Activated CD8-positive, alpha-beta T cell treated with anti-CD3 and anti-CD28 coated beads for 36 hours (primary cell): ENCODE measurements around the gene RALGAPA1. TPM values are rescaled to one million over a fixed set of nuclear protein-coding genes. Genes with fewer than 3 reads are reported as not detected.
A peak's percentile ranks its signal among the peaks of the same experiment; 100 is the strongest.

Source experiments
- ATAC-seq: fragments of 200-7000 bp; cut with Tn5 transposase; one replicate; pipeline ENCODE4 v1.10.0; 2021; ENCODE audit warnings: mild to moderate bottlenecking, moderate library complexity
- CTCF ChIA-PET: fragments of 350-600 bp; sonication (Branson Sonifier 250); formaldehyde crosslinking; loops from one replicate; lab custom pipeline; 2021; ENCODE audit warnings: antibody characterized with exemption; lab: Charles Lee
- POLR2A ChIA-PET: fragments of 350-600 bp; sonication (Branson Sonifier 250); formaldehyde crosslinking; loops from one replicate; lab custom pipeline; 2021; ENCODE audit warnings: antibody characterized with exemption; lab: Charles Lee
- DNase-seq: peaks from one replicate; pipeline ENCODE4 v3.0.0-alpha.2; 2020
- H3K27ac Mint-ChIP-seq: one replicate; pipeline ENCODE4 v1.8.0; 2021; ENCODE audit warnings: mild to moderate bottlenecking, mixed read lengths
- H3K27me3 Mint-ChIP-seq: one replicate; pipeline ENCODE4 v1.8.0; 2021; ENCODE audit warnings: mixed read lengths
- H3K36me3 Mint-ChIP-seq: one replicate; pipeline ENCODE4 v1.8.0; 2021; ENCODE audit warnings: low read depth, mixed read lengths
- H3K4me1 Mint-ChIP-seq: one replicate; pipeline ENCODE4 v1.8.0; 2021; ENCODE audit warnings: low read depth, mixed read lengths
- H3K4me3 Mint-ChIP-seq: one replicate; pipeline ENCODE4 v1.8.0; 2021; ENCODE audit warnings: mild to moderate bottlenecking, moderate library complexity, mixed read lengths
- H3K9me3 Mint-ChIP-seq: one replicate; pipeline ENCODE4 v1.8.0; 2021; ENCODE audit warnings: mixed read lengths
- CTCF ChIP-seq: fragments of 200-600 bp; IDR thresholded peaks from one replicate; pipeline ENCODE4 v1.8.0; 2022; ENCODE audit warnings: antibody characterized with exemption, mild to moderate bottlenecking
- intact Hi-C: fragments of 100-400 bp; cut with micrococcal nuclease; formaldehyde crosslinking; loops from one replicate; pipeline ENCODE4 v1.10.0; 2022
- total RNA-seq, 2 experiments: library from RNA; stranded (reverse); gene quantifications; one replicate each; pipeline ENCODE4 v1.2.3, GENCODE V29; 2021

Gene RALGAPA1
- total RNA-seq, 2 experiments from 2014 or later = 23.7 to 26.5 TPM

GRCh38 chr14:35835208-35835982, 26.3 kb upstream of the RALGAPA1 start:
- ChIA-PET CTCF (interaction anchor here (0.6 to 2.0 kb wide), 3 partner anchors 21 to 718 kb away, joined by 3 to 5 read pairs (median 3); no protein-coding TSS in a partner anchor), POLR2A (interaction anchor here (1.9 kb wide), 1 partner anchor 9 kb away, joined by 6 read pairs; the partner anchor contains the start of gene BRMS1L)
- Mint-ChIP-seq H3K4me1 (no peaks in the 10 kb centered on the region), H3K27me3 (no peaks in the 10 kb centered on the region), H3K4me3 (no peak overlapping the region), H3K9me3 (peaks cover 11% of the 10 kb centered on the region), H3K27ac (no peak overlapping the region), H3K36me3 (peaks cover 42% of the 10 kb centered on the region)
- ATAC-seq (no peak), DNase-seq (no peak)
- intact Hi-C loops = no loop called here
- TF ChIP-seq CTCF = no peak

DNA sequence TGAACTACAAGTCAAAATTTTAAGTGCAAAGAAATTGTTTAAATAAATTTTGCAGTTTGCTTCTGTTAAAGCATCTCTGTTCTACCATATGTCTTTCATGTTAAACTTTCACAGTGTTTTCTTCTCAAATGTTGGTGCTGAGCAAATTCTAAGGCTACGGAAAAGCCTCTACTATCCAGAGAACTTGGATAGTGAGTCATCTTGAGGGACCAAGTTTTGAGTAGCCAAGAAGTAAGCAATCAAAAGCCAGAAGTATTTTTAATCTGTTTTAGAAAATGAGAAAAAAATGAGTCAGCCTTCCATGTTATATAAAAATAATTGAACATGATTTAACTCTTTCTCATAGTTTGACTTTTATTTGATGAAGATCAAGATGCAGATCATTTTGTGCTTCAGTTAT, 20.4 kb upstream of the RALGAPA1 start:
- Mint-ChIP-seq H3K9me3 (no peaks in the 10 kb centered on the region), H3K36me3 (peaks cover 6% of the 10 kb centered on the region), H3K27ac (no peak overlapping the region), H3K27me3 (no peaks in the 10 kb centered on the region), H3K4me3 (no peak overlapping the region), H3K4me1 (peaks cover 21% of the 10 kb centered on the region)
- POLR2A ChIA-PET = no interaction called here
- intact Hi-C loops = no loop called here
- ATAC-seq = no peak
- CTCF ChIA-PET = interaction anchor here (1.2 kb wide), 1 partner anchor 15 kb away, joined by 4 read pairs; no protein-coding TSS in a partner anchor
- no peak for DNase-seq
- no peak for TF ChIP-seq CTCF

- Mint-ChIP-seq H3K27ac (no peak overlapping the region), H3K27me3 (no peaks in the 10 kb centered on the region), H3K36me3 (peaks cover 6% of the 10 kb centered on the region), H3K9me3 (no peaks in the 10 kb centered on the region), H3K4me1 (peaks cover 21% of the 10 kb centered on the region), H3K4me3 (peak overlapping the region; percentile 80)
- intact Hi-C loops = no loop called here
- CTCF ChIA-PET = no interaction called here
- POLR2A ChIA-PET = no interaction called here
- ATAC-seq = no peak
- DNase-seq = no peak
- TF ChIP-seq CTCF = no peak
Measured at GRCh38 chr14:35827678-35828472, 18.8 kb upstream of the RALGAPA1 start.

DNA sequence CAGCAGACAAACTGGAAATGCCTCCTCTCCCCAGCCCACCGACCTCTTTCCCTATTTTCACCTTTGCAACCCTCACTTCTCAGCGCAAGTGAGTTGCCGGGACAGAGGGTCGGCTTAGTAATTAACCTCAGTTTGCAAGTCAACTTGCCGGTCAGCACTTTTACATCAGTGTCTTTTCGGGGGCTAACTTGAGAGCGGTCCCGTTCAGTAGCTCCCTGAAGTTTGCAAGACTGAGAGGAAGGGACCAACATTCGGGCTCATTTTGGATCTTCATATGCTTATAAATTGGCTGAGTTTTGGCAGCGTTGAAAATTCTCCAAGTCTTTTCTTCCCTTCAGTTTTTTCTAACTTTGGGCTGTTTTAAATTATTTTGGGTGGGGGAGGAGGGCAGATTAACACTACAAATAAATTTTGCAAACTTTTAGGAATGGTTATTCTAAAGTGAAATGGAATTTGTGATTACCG, 17.9 kb upstream of the RALGAPA1 start:
- ChIA-PET POLR2A (interaction anchor here (0.9 to 1.2 kb wide), 3 partner anchors 8 to 491 kb away, joined by 3 to 6 read pairs (median 3); no protein-coding TSS in a partner anchor), CTCF (interaction anchor here (1.1 to 2.5 kb wide), 4 partner anchors 11 to 39 kb away, joined by 3 to 12 read pairs (median 4); no protein-coding TSS in a partner anchor)
- peak overlapping the region; percentile 80 for H3K4me3 Mint-ChIP-seq
- intact Hi-C loops = no loop called here
- peak overlapping the region; percentile 69 for H3K27ac Mint-ChIP-seq
- TF ChIP-seq CTCF = no peak
- DNase-seq (no peak), ATAC-seq (no peak)
- H3K4me1 Mint-ChIP-seq = peaks cover 21% of the 10 kb centered on the region
- H3K9me3 Mint-ChIP-seq = no peaks in the 10 kb centered on the region
- H3K36me3 Mint-ChIP-seq = peaks cover 6% of the 10 kb centered on the region
- H3K27me3 Mint-ChIP-seq = no peaks in the 10 kb centered on the region
